OCI-LY3 (cell line): ENCODE data around the gene CELF2.

ENCODE experiments used
- H2AFZ ChIP-seq: fragments of 200-600, 300-600 bp; shearing (Covaris generic); 2 replicates; pipeline ENCODE4 v1.6.0; 2014; ENCODE audit warnings: antibody characterized with exemption, low read depth, low read length
- H3K27ac ChIP-seq: fragments of 200-600, 300-600 bp; sonication (generic); 2 replicates; pipeline ENCODE4 v1.5.1; 2014; ENCODE audit warnings: mild to moderate bottlenecking, low read length, moderate library complexity, mixed read lengths
- H3K27me3 ChIP-seq: fragments of 200-600, 300-600 bp; sonication (generic); 2 replicates; pipeline ENCODE4 v1.6.1; 2014; ENCODE audit warnings: low read depth, low read length, mixed read lengths
- H3K36me3 ChIP-seq: fragments of 200-600, 300-600 bp; sonication (generic); replicated peaks from 2 replicates; pipeline ENCODE3; 2014; ENCODE audit warnings: low read depth, low read length, mixed read lengths
- H3K4me1 ChIP-seq: fragments of 300-600, 200-600 bp; sonication (generic); 2 replicates; pipeline ENCODE4 v1.6.1; 2014; ENCODE audit warnings: low read length, mixed read lengths
- H3K4me2 ChIP-seq: fragments of 200-600, 300-600 bp; sonication (generic); 2 replicates; pipeline ENCODE4 v1.6.1; 2014; ENCODE audit warnings: low read length, mixed read lengths
- H3K4me3 ChIP-seq: fragments of 300-600, 200-600 bp; sonication (generic); 2 replicates; pipeline ENCODE4 v1.5.1; 2014; ENCODE audit warnings: antibody characterized with exemption, mild to moderate bottlenecking, low read length, moderate library complexity
- H3K79me2 ChIP-seq: fragments of 300-600, 200-600 bp; shearing (Covaris generic); 2 replicates; pipeline ENCODE4 v1.6.1; 2014; ENCODE audit warnings: mild to moderate bottlenecking, low read length, mixed read lengths
- H3K9ac ChIP-seq: fragments of 300-600, 200-600 bp; shearing (Covaris generic); 2 replicates; pipeline ENCODE4 v1.6.0; 2014; ENCODE audit warnings: mild to moderate bottlenecking, low read length, moderate library complexity
- H3K9me3 ChIP-seq: fragments of 200-600, 300-600 bp; shearing (Covaris generic); 2 replicates; pipeline ENCODE4 v1.6.1; 2014; ENCODE audit warnings: low read length, mixed read lengths; ENCODE audit not compliant: insufficient read depth
- H4K20me1 ChIP-seq: fragments of 200-600, 300-600 bp; sonication (generic); 2 replicates; pipeline ENCODE4 v1.6.1; 2016; ENCODE audit warnings: low read length, mixed read lengths; ENCODE audit not compliant: insufficient read depth
- CTCF ChIP-seq: fragments of 200-600, 300-600 bp; sonication (generic); IDR thresholded peaks from 2 replicates; pipeline ENCODE4 v1.5.1; 2014; ENCODE audit warnings: antibody characterized with exemption, low read length, low read depth
- EZH2phosphoT487 ChIP-seq: fragments of 200-600 bp; shearing (Covaris generic); IDR thresholded peaks from 2 replicates; pipeline ENCODE4 v1.6.1; 2018; ENCODE audit warnings: antibody characterized with exemption, mixed run types, low read depth

The CELF2 gene

GRCh38 chr10:11217521-11217920 lies 199.8 kb downstream of the CELF2 start:
- TF ChIP-seq EZH2phosphoT487 (no peak), CTCF (no peak)
- no peak overlapping the region for H2AFZ ChIP-seq
- no peaks in the 10 kb centered on the region; the same call in 1 of the 2 replicates for H3K27me3 ChIP-seq
- H3K4me1 ChIP-seq: no peaks in the 10 kb centered on the region
- H3K9me3 ChIP-seq: no peaks in the 10 kb centered on the region
- no peak overlapping the region for H3K4me2 ChIP-seq
- no peaks in the 10 kb centered on the region for H3K79me2 ChIP-seq
- H3K36me3 ChIP-seq: no peaks in the 10 kb centered on the region
- H4K20me1 ChIP-seq: no peaks in the 10 kb centered on the region
- H3K27ac ChIP-seq: no peak overlapping the region
- H3K4me3 ChIP-seq: no peak overlapping the region
- no peak overlapping the region for H3K9ac ChIP-seq

GRCh38 chr10:11218395-11218794 lies 200.7 kb downstream of the CELF2 start:
- H4K20me1 ChIP-seq: no peaks in the 10 kb centered on the region
- H3K79me2 ChIP-seq: no peaks in the 10 kb centered on the region
- H3K27ac ChIP-seq: no peak overlapping the region
- no peak for TF ChIP-seq CTCF
- TF ChIP-seq EZH2phosphoT487: no peak
- H2AFZ ChIP-seq: no peak overlapping the region
- no peak overlapping the region for H3K9ac ChIP-seq
- H3K36me3 ChIP-seq: no peaks in the 10 kb centered on the region
- H3K4me3 ChIP-seq: no peak overlapping the region
- no peaks in the 10 kb centered on the region for H3K9me3 ChIP-seq
- H3K4me2 ChIP-seq: no peak overlapping the region
- H3K4me1 ChIP-seq: no peaks in the 10 kb centered on the region
- no peaks in the 10 kb centered on the region for H3K27me3 ChIP-seq

- Histone ChIP-seq H3K4me2 (no peak overlapping the region), H3K27me3 (no peaks in the 10 kb centered on the region), H3K9ac (no peak overlapping the region), H3K27ac (no peak overlapping the region), H3K4me1 (no peaks in the 10 kb centered on the region), H3K36me3 (no peaks in the 10 kb centered on the region), H4K20me1 (no peaks in the 10 kb centered on the region), H3K9me3 (no peaks in the 10 kb centered on the region), H3K4me3 (no peak overlapping the region), H3K79me2 (no peaks in the 10 kb centered on the region), H2AFZ (no peak overlapping the region)
- TF ChIP-seq CTCF: no peak
- TF ChIP-seq EZH2phosphoT487: no peak
These were observed 201.8 kb downstream of the CELF2 start for GRCh38 chr10:11219431-11219830.

GRCh38 chr10:11223081-11223480 lies 205.4 kb downstream of the CELF2 start:
- peaks cover 8% of the 10 kb centered on the region; the same call in 1 of the 2 replicates for H4K20me1 ChIP-seq
- no peaks in the 10 kb centered on the region for H3K36me3 ChIP-seq
- no peak overlapping the region for H3K27ac ChIP-seq
- H3K9ac ChIP-seq: no peak overlapping the region
- no peak overlapping the region for H3K4me3 ChIP-seq
- TF ChIP-seq CTCF (no peak), EZH2phosphoT487 (no peak)
- H3K4me2 ChIP-seq: no peak overlapping the region
- no peak overlapping the region for H2AFZ ChIP-seq
- H3K79me2 ChIP-seq: no peaks in the 10 kb centered on the region
- H3K9me3 ChIP-seq: no peaks in the 10 kb centered on the region
- H3K27me3 ChIP-seq: peaks cover 12% of the 10 kb centered on the region; the same call in 1 of the 2 replicates
- peaks cover 28% of the 10 kb centered on the region for H3K4me1 ChIP-seq
